ENCODE results near the gene ALG12.
"Not testable (repeated sequence)": the region's sequence is repeated elsewhere in the genome, so short reads cannot be mapped to it uniquely, and the experiment has no call there.

Gene ALG12

DNA sequence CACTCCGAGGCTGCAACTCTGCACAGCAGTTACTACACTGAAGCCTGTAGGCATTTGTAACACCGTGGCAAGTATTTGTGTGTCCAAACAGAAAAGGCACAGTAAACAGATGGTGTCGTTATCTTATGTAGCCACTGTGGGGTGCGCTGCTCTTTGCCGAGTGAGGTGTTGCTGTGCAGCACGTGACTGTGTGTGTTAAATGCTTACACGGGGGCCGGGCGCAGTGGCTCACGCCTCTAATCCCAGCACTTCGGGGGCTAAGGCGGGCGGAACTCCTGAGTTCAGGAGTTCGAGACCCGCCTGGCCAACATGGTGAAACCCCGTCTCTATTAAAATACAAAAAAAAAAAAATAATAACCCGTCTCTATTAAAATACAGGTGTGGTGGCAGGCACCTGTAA is 53.1 kb downstream of the ALG12 start:
- DNase-seq = no peak

DNA sequence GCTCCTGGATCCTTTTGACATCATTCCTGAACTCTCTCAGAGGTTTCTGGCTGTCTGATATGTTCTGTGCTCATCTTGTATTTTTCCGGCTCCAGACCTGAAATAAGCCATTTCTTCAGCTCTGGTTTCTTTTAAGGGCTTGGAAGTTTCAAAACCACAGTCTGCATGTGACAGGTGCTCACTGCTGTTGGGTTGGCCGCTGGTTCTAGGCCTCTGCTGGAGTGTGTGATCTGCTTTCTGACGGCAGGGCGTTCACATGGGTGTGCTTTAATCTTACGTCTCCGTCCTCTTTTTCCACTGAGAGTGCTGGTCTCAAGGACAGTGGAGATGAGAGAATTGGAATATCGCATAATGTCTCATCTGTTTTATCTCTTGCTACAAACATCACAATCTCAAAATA is 54.3 kb downstream of the ALG12 start:
- no peak for DNase-seq

DNA sequence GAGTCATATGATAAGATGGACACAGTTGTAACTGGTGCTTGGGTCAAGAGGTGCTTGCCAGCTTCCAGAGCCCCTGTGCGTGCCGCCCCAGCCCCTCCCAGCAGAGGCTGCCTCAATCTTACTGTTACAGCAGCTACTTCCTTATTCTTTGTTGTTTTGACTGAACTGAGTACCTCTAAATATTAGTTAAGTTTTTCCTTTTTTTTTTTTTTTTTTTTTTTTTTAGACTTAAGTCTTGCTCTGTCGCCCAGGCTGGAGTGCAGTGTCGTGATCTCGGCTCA is 55.8 kb downstream of the ALG12 start:
- no peak for DNase-seq

DNA sequence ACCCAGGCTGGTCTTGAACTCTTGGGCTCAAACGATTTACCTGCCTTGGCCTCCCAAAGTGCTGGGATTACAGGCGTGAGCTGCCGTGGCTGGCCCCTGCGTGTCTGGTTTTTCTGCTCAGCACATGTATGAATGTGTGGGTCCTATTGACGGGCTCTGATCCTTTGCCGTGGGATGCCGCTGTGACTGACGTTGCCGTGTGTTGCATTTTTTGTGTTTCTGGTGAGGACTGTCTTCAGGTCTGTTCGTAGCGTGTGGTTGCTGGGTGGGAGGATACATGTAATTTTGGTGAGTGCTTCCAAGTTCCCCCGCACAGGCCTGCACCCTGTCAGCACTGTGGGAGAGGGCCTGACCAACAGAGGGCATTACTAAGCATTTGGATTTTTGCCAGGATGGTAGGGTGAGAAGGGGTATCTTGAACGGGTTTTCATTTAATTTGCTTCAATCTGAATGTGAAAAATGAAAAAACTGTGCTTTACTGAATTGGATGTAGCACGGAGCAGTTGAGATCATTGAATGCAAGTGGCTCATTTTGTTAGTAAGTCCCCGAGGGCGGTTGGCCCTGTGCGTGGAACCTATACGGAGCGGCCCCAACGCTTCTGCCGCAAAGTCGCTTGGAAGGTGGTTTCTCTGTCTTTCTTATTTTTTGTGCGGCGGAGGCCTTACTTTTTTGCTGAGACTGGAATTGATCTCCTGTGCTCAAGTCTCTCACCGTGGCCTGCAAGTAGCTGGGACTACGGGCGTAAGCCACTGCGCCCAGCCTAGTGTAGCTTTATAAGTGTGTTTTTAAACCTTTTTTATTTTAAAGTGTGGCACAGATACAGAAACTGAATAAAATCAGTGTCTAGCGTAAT is 56.4 kb downstream of the ALG12 start:
- no peak for DNase-seq

DNA sequence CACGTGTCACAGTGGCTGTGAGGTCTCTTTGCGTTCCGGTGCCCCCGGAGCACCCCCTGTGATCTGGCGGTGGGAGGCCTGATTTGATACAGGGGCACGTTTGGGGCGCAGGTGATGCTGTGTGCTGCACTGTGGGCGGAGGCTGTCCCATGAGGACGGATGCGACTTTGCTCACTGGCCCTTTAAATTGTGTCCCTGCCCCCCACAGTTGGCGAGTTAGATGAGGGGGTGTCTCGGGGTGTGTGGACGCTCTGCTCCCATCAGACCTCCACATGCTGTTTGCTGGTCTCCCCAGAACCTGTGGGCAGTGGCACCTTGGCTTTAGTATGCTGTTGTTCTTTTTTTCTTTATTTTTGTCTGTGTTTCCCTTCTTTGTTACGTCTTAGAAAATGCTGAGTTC is 59.4 kb downstream of the ALG12 start:
- DNase-seq = no peak

DNA sequence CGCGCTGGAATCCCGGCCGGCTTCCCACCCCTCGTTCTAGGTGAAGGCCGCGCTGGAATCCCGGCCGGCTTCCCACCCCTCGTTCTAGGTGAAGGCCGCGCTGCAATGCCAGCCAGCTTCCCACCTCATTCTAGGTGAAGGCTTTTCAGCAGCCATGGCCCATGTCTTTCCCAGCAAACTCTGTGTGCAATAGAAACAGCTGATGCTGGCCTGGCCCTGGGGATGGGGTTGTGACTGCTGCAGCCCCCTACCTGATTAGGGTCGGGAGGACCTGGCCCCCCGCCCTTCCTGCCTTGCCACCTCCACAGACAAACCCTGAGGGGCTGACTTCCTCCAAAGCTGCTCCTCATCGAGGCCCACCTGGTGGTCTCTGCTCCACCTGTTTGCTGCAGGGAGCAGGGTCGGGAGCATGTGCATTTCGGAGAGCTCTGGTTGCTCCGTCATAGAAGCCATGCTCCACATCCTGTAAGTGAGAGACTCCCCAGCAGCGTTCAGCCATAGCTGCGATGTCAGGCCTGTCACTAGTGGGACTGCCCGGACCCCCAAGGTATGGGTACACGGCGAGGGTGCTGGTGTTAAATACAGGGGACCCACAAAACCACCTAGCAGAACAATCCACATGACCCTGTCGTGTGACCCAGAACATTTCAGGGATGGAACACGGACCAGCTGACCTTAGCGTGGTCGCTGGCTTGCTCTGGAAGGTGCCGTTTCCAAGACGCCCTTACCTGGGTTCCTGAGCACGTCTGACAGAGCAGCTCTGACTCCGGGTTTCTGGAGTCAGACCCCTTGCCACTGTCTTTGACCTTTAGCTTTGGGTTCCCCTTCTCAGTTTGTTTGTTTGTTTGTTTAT is 61.2 kb downstream of the ALG12 start:
- no peak for DNase-seq

DNA sequence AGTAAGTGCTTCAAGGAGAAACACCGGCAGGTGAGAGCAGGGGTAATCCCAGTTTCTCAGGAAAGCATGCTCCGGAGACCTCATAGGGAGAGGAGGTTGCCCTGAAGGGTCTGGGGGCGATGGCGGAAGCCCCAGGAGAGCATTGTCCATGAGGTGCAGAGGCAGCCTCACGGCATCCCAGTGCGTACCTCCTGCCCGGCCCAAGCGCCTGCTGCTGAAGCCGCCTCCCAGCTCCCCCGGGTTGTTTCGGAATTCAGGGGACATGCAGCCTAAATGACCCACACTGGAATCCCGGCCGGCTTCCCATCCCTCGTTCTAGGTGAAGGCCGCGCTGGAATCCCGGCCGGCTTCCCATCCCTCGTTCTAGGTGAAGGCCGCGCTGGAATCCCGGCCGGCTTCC is 61.9 kb downstream of the ALG12 start:
- DNase-seq = no peak

DNA sequence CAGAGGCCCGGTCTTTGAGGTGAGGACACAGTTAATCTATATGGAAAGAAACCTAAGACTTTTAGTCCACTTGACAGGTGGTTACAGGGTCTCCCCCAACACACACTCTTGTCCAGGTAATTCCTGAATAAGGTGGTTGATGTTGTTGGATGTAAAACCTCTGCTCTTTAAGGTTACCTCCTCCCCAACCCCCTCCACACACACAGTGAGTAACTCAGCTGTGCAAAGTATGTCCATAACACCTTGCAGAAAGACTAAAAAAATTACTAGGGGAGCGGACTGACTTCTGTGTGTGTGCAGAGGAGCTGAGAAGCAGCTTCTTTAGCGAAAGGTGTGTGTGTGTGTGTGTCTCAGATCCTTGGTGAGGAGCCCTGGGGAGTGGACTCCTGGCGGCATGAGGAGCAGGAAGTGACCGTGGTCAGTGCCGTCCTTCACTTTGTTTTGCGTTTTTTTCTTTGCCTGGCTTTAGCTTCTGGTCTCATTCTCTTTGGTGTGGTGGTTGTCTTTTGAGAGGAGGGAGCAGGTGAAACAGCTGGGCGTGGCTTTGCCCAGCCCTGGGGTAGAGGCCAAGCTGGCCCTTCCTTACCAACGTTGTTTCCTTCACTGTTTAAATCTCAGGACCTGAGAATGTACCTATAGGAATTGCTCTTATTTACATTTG is 62.9 kb downstream of the ALG12 start:
- no peak for DNase-seq

DNA sequence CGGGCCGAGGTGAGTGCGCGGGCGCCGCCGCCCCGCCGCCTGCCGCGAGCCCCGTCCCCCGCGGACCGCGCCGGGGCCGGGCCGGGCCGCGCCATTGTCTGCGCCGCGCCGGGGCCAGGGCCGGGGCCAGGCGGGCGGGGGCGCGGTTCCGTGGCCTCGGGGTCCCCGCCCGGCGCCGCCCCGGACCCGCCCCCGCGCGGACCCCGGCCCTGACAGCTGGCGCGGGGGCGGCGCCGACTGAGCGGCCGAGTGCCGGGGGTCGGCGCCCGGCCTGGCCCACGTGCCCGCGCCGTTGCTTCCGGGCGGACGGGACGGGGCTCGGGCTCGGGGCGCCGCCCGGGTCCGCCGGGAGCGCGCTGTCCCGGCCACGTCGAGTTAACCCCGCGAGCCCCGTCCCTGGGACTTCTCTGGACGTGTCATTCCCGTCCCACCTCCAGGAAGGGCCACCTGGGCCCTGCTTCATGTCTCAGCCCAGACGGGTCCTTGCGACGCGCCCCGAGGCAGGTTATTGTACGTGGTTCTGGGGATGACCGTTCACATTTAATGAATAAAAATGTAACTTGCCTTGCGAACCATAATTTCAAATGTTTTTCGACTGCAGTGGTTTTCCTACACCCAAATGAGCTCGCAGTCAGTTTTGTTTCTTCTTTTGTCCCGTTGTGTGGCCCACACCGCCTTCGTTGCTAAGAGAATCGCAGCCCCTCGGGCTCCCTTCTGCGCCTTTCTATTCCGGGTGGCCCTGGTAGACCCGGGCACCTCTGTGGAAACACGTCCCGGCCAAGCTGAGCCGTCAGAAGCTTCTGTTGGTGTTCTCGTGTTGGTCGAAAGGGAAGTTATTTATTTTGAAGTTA is 64.0 kb downstream of the ALG12 start:
- DNase-seq = no peak

DNA sequence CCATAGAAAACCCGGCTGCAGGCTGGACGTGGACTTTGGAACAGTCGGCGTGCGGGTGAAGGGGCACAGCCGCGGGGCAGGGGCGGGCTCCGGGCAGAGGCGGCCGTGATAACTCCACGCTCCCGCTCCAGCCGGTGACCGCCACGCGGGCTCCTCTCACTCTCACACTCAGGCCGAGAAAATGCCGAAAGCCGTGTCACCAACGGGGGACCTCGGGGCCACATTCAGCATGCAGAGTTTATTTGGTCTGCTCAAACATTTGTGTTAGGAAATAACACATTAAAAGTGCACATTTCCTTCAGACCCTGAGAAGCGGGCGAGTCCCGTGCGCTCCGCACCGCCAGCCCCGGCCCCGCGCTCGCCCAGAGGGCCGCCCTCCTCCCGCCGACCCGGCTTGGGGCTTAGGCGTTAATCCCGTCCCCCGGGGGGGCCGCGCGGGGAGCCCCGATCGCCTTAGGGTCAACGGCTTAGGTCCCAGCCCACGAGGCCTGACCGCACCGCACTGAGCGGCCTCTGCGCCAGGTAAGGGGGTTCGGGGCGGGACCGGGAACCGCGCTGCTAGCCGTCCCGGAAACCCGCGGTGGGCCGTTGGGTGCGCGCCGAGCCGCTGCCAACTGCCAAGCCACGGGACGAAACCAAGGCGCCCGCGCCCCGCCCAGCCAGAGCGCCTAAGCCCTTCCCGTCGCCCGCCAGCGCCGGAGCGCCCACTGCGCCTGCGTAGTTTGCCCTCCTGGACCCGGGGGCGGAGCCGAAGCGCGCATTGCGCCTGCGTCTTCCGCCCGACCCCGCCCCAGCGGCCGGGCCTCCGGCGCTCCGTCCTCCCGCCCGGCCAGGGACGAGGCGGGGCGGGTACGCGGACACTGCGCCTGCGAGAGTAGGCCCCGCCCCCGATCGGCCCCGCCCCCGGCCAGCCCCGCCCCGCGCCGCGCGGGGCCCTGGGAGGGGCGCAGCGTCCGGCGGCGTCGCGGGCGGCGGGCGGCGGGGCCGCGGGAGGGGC is 65.0 kb downstream of the ALG12 start, which contains the start of gene ZBED4:
Gene ZBED4, plus strand, starts transcription at position 947 of the 997 bp plus-strand sequence. CDS start 29,819 bp downstream, outside the sequence.
- DNase-seq = peak; percentile 99

DNA sequence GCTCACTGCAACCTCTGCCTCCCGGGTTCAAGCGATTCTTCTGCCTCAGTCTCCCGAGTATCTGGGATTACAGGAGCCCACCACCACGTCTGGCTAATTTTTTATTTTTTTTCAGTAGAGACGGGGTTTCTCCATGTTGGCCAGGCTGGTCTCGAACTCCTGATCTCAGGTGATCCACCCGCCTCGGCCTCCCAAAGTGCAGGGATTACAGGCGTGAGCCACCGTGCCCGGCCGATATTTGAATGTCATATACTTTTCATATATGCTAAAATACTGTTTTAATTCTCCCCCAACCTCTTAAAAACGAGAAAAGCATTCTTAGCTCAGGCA is 65.7 kb downstream of the ALG12 start:
- DNase-seq = not testable (repeated sequence)

DNA sequence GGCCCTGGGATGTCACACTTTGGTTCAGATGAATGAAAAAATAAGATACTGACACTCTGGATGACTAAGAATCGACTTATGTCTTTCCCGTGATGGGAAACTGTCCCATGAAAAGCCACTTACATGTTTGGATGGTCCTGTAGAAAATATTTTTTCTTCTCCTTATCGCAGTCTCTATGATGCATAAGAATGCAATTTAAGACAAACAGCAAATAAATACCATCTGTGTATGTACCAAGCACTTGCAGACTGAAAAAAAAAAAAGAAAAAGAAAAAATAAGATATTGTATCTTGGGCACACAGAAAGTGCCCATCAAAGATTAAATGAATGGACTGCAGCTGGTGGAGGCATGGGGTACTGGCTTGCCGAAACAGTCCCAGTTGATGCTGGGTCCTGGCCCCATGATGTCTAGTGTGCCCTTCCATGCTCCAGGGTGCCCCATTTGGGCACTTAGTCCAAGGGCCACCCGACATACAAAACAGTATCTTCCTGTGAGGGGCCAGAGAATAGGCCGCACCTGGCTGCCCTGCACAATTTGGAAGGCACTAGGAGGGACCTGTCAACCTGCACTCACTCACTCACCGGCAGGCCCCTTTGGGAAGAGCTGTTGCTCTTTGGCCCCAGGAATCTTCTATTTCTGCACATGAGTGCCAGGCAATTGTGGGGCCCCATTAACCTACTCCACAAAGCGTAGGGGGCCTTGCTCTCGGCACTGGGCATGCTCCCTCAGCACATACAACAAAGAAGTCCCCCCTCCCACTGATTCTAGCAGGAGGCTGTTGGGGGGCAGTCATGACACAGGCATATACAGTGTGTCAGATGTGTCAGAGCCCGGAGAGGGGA is 67.1 kb downstream of the ALG12 start:
- no peak for DNase-seq
